DMS 273 treated with DMSO at 0.1 percent for 48 hours (cell line): ENCODE results near the gene DNAJC12.
"Not testable (repeated sequence)": the region's sequence is repeated elsewhere in the genome, so short reads cannot be mapped to it uniquely, and the experiment has no call there.

Experiments
- DNase-seq: peaks from one replicate; lab custom pipeline; 2025; lab: John Stamatoyannopoulos, UW

Gene DNAJC12

GRCh38 chr10:67839951-67840350, 2.0 kb upstream of the DNAJC12 start:
- DNase-seq, result no peak

- DNase-seq, result not testable (repeated sequence)
These were observed 1.5 kb upstream of the DNAJC12 start for GRCh38 chr10:67839511-67839910.

- DNase-seq, result no peak
These were observed 1.0 kb downstream of the DNAJC12 start for GRCh38 chr10:67836972-67837371.

- DNase-seq, result no peak
These were observed 1.5 kb downstream of the DNAJC12 start for GRCh38 chr10:67836488-67836887.

GRCh38 chr10:67835541-67836394, 2.2 kb downstream of the DNAJC12 start:
- not testable (repeated sequence) for DNase-seq

GRCh38 chr10:67834375-67834774, 3.6 kb downstream of the DNAJC12 start:
- no peak for DNase-seq

GRCh38 chr10:67827811-67828210, 10.2 kb downstream of the DNAJC12 start:
- DNase-seq, result no peak

GRCh38 chr10:67819768-67820204, 18.2 kb downstream of the DNAJC12 start:
- DNase-seq, result no peak

GRCh38 chr10:67818323-67818722, 19.7 kb downstream of the DNAJC12 start:
- no peak for DNase-seq

- no peak for DNase-seq
These were observed 21.3 kb downstream of the DNAJC12 start for GRCh38 chr10:67816719-67817118.

GRCh38 chr10:67815571-67816059, 22.4 kb downstream of the DNAJC12 start:
- no peak for DNase-seq

- no peak for DNase-seq
These were observed 26.0 kb downstream of the DNAJC12 start for GRCh38 chr10:67812007-67812406.

GRCh38 chr10:67809107-67809506, 28.9 kb downstream of the DNAJC12 start:
- no peak for DNase-seq

GRCh38 chr10:67808704-67809103, 29.3 kb downstream of the DNAJC12 start:
- DNase-seq, result peak; percentile 63

- no peak for DNase-seq
These were observed 30.0 kb downstream of the DNAJC12 start for GRCh38 chr10:67807855-67808456.

- no peak for DNase-seq
These were observed 33.7 kb downstream of the DNAJC12 start for GRCh38 chr10:67804395-67804678.

- DNase-seq, result no peak
These were observed 34.2 kb downstream of the DNAJC12 start for GRCh38 chr10:67803588-67804394.

- no peak for DNase-seq
These were observed 35.0 kb downstream of the DNAJC12 start for GRCh38 chr10:67802767-67803538.

- DNase-seq, result no peak
These were observed 36.9 kb downstream of the DNAJC12 start for GRCh38 chr10:67801118-67801517.

- DNase-seq, result no peak
These were observed 43.0 kb downstream of the DNAJC12 start for GRCh38 chr10:67794909-67795460.

- no peak for DNase-seq
These were observed 43.7 kb downstream of the DNAJC12 start for GRCh38 chr10:67794256-67794655.

GRCh38 chr10:67793313-67793712, 44.7 kb downstream of the DNAJC12 start:
- no peak for DNase-seq
